ENCODE results near the gene PBX3. TPM values are rescaled to one million over a fixed set of nuclear protein-coding genes. Genes with fewer than 3 reads are reported as not detected.

Gene PBX3
- total RNA-seq, 3 donors from 2014 or later (not counting 1 experiment from before 2014, with no cell fraction given), result 42.1 to 46.9 (median 44.6) TPM

DNA sequence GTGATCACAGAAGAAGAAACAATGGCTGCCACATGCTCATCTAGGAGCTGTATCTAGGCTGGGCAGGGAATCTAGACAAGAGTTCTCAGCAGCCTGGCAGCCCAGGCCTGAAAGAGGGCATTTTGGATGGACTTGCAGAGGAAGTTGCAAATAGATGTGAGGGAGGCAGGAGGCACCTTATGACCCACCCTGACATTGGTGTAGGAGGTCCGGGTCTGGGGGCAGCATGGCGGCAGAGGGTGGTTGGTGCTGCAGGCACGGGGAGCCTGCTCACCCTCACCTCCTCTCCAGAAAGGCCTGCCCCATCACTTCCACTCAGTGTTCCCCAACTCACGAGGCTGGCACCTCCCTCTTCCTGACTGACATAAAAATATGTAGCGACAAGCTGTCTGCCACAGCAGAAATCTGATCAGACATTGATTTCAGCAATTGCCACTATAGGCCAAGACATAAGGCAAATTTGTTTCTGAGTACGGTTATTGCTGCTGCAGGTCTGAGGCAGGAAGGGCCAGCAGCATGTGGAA, 217.6 kb downstream of the PBX3 start:
- TF ChIP-seq, protein P1, sequence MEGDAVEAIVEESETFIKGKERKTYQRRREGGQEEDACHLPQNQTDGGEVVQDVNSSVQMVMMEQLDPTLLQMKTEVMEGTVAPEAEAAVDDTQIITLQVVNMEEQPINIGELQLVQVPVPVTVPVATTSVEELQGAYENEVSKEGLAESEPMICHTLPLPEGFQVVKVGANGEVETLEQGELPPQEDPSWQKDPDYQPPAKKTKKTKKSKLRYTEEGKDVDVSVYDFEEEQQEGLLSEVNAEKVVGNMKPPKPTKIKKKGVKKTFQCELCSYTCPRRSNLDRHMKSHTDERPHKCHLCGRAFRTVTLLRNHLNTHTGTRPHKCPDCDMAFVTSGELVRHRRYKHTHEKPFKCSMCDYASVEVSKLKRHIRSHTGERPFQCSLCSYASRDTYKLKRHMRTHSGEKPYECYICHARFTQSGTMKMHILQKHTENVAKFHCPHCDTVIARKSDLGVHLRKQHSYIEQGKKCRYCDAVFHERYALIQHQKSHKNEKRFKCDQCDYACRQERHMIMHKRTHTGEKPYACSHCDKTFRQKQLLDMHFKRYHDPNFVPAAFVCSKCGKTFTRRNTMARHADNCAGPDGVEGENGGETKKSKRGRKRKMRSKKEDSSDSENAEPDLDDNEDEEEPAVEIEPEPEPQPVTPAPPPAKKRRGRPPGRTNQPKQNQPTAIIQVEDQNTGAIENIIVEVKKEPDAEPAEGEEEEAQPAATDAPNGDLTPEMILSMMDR (IDR thresholded peaks at IDR 0.05), result no peak
- Histone ChIP-seq H3K4me3 (ENCODE audit: low read length) (no peak overlapping the region), H3K27ac (ENCODE audit: low read length) (no peak overlapping the region), H3K36me3 (ENCODE audit: control insufficient read depth, insufficient read depth, low read length) (peaks cover 22% of the 10 kb centered on the region), H3K4me1 (ENCODE audit: control insufficient read depth, insufficient read depth, low read length) (no peaks in the 10 kb centered on the region), H3K27me3 (ENCODE audit: control insufficient read depth, insufficient read depth, low read length) (no peaks in the 10 kb centered on the region), H3K9me3 (ENCODE audit: control insufficient read depth, insufficient read depth, low read length) (no peaks in the 10 kb centered on the region)
- WGBS (ENCODE audit: insufficient coverage), result 94% methylated on average over 6 of the region's 6 CpGs
- Mint-ChIP-seq H3K9me3 (no peaks in the 10 kb centered on the region), H3K4me3 (no peak overlapping the region), H3K4me1 (no peaks in the 10 kb centered on the region), H3K27ac (no peak overlapping the region), H3K27me3 (ENCODE audit: low read depth in 2 of 2) (no peaks in the 10 kb centered on the region), H3K36me3 (peaks cover 12% of the 10 kb centered on the region)
- ATAC-seq (no peak), DNase-seq (no peak)
- intact Hi-C loops (cut with micrococcal nuclease), result no loop called here

DNA sequence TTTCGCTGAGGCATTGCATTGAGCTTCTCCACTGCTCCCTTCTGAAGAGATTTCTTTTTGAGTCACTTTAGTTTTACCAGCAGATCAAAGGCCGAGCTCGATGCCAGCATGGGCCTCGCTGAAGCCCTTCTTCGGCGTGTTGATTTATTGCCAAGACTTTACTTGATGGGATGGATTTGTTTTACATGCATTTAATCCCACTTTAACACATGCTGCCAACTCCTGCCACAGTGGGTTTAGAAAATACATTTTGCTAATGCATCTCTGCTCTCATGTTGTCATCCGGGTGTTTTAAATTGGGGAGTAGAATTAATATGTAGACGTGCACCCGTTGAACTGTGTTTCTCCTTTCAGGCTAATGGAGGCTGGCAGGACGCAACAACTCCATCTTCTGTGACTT, 218.3 kb downstream of the PBX3 start:
- WGBS (ENCODE audit: insufficient coverage), result over 99% methylated on average over 10 of the region's 10 CpGs
- intact Hi-C loops (cut with micrococcal nuclease), result no loop called here
- H3K36me3 Mint-ChIP-seq, result peaks cover 12% of the 10 kb centered on the region
- TF ChIP-seq, protein P1 (IDR thresholded peaks at IDR 0.05), result no peak
- ATAC-seq (no peak), DNase-seq (no peak)
- H3K9me3 Mint-ChIP-seq, result no peaks in the 10 kb centered on the region
- Histone ChIP-seq H3K4me3 (ENCODE audit: low read length) (no peak overlapping the region), H3K9me3 (ENCODE audit: control insufficient read depth, insufficient read depth, low read length) (no peaks in the 10 kb centered on the region), H3K4me1 (ENCODE audit: control insufficient read depth, insufficient read depth, low read length) (no peaks in the 10 kb centered on the region), H3K27me3 (ENCODE audit: control insufficient read depth, insufficient read depth, low read length) (no peaks in the 10 kb centered on the region), H3K36me3 (ENCODE audit: control insufficient read depth, insufficient read depth, low read length) (peaks cover 21% of the 10 kb centered on the region), H3K27ac (ENCODE audit: low read length) (no peak overlapping the region)
- no peaks in the 10 kb centered on the region for H3K4me1 Mint-ChIP-seq
- no peaks in the 10 kb centered on the region for H3K27me3 Mint-ChIP-seq (ENCODE audit: low read depth in 2 of 2)
- H3K27ac Mint-ChIP-seq, result no peak overlapping the region
- no peak overlapping the region for H3K4me3 Mint-ChIP-seq

DNA sequence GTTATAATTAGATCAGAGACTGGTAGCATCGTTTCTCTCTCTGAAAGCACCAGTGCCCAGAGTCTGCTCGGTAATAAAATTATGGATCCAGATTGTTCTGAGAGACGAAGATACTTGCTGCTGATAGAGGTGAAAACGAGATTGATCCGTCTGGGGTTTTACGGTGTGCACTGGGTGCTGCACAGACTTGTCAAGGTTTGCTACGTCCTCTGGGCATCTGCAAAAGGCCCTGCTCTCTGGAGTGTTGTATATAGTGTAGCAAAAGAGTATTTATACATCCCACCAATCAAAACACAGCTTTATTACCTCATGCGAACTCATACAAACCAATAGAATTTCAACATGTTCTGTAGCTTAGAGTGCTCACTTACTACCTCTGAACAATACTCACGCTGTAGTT, 219.3 kb downstream of the PBX3 start:
- WGBS (ENCODE audit: insufficient coverage), result 87% methylated on average over 9 of the region's 9 CpGs
- no peak for ATAC-seq
- TF ChIP-seq, protein P1 (IDR thresholded peaks at IDR 0.05), result no peak
- Mint-ChIP-seq H3K27me3 (ENCODE audit: low read depth in 2 of 2) (no peaks in the 10 kb centered on the region), H3K9me3 (no peaks in the 10 kb centered on the region), H3K4me3 (no peak overlapping the region), H3K27ac (no peak overlapping the region), H3K4me1 (no peaks in the 10 kb centered on the region), H3K36me3 (peaks cover 12% of the 10 kb centered on the region)
- no peaks in the 10 kb centered on the region for H3K4me1 ChIP-seq (ENCODE audit: control insufficient read depth, insufficient read depth, low read length)
- DNase-seq, result no peak
- intact Hi-C loops (cut with micrococcal nuclease), result no loop called here
- H3K4me3 ChIP-seq (ENCODE audit: low read length), result no peak overlapping the region
- H3K27ac ChIP-seq (ENCODE audit: low read length), result no peak overlapping the region
- no peaks in the 10 kb centered on the region for H3K9me3 ChIP-seq (ENCODE audit: control insufficient read depth, insufficient read depth, low read length)
- H3K27me3 ChIP-seq (ENCODE audit: control insufficient read depth, insufficient read depth, low read length), result no peaks in the 10 kb centered on the region
- H3K36me3 ChIP-seq (ENCODE audit: control insufficient read depth, insufficient read depth, low read length), result peaks cover 21% of the 10 kb centered on the region

Measured in natural killer cell (primary cell).